GM18519 (cell line): ENCODE data around the gene TMEM255B.
"Not testable (repeated sequence)": the region's sequence is repeated elsewhere in the genome, so short reads cannot be mapped to it uniquely, and the experiment has no call there.

Experiments
- ATAC-seq: cut with Tn5 transposase; IDR thresholded peaks from one replicate; pipeline ENCODE4 v1.9.1; 2021; ENCODE audit warnings: mild to moderate bottlenecking, moderate library complexity; ENCODE audit not compliant: unreplicated experiment, low FRiP score

TMEM255B gene

DNA sequence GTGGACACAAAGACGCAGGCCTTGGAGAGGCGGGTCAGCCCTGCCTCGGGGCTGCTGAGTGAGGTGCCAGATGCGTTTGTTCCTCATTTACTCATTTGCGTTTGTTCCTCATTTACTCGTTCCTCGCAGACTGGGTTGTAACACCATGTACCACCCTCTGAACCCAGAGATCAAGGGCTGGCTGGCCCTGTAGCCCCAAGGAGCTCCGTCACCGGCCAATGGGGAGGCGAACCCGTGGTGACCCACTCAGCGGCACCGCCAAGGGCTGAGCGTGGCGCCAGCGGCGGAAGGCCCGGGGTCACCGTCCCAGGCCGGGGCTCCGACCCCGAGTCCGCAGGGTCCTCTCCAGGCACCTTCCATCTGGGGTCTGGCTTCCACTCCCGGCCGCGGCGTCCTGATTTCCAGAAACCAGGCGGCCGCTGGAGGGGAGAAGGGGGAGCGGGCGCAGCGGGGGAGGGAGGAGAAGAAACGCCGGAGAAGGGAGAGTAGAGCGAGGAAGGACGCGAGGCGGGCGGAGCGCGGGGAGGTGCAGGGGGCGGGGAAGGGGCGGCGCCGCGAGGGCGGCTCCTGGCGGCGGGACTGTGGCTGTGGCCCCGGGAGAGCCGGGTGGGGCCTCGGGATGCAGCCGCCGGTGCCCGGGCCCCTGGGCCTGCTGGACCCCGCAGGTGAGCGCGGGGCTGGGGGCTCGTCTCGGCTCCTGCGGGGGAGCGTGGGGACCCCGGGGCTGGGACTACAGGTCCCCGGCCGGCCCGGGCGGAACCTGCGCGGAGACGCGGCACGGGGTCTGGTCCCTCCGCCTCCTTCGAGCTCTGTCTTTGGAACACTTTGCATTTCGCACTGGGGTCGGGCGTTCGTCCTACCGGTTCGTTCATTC lies at the start of gene TMEM255B:
Gene TMEM255B, plus strand, starts transcription at position 576 of the 874 bp plus-strand sequence. Its CDS starts 44 bp downstream, at position 620.
- peak; percentile 61 for ATAC-seq

DNA sequence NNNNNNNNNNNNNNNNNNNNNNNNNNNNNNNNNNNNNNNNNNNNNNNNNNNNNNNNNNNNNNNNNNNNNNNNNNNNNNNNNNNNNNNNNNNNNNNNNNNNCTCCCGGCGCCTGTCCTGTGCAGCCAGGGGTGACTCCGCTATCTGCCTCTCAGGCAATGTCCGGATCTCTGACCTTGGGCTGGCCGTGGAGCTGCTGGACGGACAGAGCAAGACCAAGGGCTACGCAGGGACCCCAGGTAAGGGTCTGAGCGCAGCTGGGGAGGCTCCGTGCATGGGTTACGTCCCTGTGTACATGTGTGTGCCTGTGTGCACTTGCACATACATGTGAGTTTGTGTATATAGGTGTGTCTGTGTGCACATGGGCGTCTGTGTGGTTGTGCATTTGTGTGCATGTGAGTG lies 36.1 kb upstream of the TMEM255B start:
- ATAC-seq = no peak

DNA sequence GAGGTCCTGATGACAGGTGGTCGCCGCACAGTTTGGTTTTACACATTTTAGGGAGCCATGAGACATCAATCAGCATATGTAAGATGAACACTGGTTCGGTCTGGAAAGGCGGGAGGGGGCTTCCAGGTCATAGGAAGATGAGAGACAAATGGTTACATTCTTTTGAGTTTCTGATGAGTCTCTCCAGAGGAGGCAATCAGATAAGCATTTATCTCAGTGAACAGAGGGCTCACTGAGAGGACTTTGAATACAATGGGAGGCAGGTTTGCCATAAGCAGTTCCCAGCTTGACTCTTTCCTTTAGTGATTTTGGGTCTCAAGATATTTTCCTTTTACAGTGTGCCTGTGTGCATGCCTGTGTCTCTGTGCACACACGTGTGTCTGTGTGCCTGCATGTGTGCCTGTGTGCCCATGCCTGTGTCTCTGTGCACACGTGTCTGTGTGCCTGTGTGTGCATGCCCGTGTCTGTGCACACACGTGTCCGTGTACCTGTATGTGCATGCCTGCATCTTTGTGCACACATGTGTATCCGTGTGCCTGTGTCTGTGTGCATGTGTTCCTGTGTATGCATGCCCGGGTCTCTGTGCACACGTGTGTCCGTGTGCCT lies 35.5 kb upstream of the TMEM255B start:
- no peak for ATAC-seq

DNA sequence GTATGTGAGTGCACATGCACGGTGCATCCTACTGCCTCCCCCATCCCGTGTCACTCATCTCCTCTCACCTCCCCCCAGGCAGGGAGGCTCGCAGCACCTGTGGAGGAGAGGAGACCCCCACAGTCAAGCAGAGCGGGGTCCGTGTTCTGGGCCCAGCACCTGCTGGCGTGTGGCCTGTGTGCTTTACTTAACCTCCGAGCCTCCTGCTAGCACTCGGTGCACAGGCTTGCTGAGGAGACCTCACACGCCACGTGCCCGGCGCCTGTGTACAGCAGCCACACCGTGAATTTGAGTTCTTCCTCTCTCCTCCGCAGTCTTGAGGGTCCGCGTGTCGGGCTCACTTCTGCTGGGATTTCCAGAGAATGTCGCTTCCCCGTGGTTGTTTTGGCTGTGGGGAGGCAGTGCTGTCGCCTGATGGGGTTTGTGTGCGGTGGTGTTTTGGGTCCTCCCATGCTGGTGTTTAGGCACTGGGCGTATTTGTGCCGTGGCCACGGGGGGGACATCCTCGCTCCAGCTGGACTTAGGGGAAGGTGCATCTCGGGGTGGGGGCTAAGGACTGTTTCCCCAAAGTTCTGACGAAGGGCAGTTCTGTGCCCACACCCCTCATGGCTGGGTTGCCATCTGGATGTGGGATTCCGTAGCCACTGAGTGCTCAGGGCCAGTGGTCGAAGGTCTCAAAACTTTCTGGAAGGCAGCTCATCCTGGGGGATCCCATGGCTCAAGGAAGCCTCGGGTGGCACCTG lies 34.8 kb upstream of the TMEM255B start:
- ATAC-seq = no peak

DNA sequence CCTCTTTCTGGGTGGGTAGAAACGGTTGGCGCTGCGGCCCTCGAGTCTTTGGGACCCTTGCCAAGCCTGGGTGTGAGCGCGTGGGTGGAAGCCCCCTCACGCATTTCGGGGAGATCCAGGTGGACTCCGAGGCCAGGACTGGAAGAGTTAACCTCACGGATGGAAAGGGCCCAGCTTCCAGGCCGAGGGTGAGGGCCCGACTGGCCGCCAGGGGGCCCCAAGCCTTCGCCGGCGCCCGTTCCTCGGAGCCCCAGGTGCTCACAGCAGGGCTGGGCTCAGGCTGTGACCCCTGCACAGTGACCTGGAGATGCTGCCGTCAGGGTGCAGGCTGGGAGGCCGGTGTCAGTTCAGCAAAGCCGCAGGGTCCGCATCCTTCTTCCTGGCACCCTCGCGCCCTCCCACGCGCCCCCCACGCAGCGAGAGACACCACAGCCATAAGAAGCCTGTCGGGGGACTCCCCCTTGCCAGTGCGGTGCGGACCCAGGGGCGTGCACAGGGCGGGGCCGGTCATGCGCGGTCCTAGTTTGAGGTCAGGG lies 34.2 kb upstream of the TMEM255B start:
- no peak for ATAC-seq

DNA sequence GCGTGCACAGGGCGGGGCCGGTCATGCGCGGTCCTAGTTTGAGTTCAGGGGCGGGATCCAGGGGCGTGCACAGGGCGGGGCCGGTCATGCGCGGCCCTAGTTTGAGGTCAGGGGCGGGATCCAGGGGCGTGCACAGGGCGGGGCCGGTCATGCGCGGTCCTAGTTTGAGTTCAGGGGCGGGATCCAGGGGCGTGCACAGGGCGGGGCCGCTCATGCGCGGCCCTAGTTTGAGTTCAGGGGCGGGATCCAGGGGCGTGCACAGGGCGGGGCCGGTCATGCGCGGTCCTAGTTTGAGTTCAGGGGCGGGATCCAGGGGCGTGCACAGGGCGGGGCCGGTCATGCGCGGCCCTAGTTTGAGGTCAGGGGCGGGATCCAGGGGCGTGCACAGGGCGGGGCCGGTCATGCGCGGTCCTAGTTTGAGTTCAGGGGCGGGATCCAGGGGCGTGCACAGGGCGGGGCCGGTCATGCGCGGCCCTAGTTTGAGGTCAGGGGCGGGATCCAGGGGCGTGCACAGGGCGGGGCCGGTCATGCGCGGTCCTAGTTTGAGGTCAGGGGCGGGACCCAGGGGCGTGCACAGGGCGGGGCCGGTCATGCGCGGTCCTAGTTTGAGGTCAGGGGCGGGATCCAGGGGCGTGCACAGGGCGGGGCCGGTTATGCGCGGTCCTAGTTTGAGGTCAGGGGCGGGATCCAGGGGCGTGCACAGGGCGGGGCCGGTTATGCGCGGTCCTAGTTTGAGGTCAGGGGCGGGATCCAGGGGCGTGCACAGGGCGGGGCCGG lies 33.5 kb upstream of the TMEM255B start:
- ATAC-seq = not testable (repeated sequence)

DNA sequence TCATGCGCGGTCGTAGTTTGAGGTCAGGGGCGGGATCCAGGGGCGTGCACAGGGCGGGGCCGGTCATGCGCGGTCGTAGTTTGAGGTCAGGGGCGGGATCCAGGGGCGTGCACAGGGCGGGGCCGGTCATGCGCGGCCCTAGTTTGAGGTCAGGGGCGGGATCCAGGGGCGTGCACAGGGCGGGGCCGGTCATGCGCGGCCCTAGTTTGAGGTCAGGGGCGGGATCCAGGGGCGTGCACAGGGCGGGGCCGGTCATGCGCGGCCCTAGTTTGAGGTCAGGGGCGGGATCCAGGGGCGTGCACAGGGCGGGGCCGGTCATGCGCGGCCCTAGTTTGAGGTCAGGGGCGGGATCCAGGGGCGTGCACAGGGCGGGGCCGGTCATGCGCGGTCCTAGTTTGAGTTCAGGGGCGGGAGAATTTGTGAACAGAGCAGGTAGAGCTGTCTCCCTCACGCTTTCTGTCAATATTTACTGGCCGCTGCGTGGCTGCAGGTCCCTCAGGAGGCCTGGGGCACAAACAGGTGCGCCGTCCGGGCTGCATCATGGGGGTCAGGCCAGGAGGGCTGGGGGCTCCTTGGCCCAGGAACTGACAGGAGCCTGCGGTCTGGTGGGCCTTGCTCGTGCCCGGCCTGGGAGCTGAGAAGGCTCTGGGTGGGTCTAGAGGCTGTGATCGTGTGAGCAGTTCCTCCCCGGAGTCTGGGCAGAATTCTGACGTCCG lies 32.8 kb upstream of the TMEM255B start:
- ATAC-seq = not testable (repeated sequence)

DNA sequence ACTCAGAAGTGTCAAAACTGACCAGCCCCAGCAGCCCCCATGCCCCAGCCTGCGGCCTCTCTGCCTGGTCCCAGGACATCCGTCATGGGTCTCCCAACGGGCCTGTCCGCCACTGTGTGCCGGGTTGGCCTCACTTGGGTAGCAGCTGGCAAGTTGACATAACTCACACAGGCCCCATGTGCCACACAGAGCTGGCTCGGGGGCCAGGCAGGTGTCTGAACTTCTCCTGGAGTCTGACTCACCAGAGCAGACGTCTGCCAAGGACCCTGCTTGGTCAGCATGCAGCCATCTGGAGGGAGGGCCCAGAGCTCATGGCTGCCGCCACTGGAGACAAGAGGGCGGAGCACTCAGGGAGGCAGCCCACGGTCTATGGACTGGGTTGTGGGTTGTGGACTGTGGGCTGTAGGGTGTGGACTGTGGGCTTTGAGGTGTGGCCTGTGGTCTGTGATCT lies 32.0 kb upstream of the TMEM255B start:
- no peak for ATAC-seq

DNA sequence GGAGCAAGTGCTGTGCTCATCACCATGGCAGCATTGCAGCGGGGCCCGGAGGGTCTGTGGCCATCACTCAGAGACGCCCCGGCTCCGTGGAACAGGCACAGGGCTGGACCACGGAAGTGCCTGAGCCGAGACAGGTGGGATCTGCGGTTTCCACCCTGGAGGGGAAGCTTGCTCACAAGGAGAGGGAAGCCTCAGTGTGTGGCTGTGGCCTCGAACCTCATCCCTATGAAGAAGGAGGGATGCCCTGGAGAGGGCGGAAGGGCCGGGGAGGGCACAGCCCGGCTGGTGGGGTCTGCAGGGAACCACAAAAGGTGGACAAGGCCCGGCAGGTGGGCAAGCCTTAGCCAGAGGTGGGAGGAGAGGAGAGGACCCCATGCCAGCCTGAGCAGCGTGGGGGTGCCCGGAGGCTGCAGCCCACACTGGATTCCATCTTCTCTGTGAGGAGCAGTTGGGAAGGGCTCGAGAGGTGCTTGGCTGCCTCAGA lies 30.4 kb upstream of the TMEM255B start:
- ATAC-seq = no peak

DNA sequence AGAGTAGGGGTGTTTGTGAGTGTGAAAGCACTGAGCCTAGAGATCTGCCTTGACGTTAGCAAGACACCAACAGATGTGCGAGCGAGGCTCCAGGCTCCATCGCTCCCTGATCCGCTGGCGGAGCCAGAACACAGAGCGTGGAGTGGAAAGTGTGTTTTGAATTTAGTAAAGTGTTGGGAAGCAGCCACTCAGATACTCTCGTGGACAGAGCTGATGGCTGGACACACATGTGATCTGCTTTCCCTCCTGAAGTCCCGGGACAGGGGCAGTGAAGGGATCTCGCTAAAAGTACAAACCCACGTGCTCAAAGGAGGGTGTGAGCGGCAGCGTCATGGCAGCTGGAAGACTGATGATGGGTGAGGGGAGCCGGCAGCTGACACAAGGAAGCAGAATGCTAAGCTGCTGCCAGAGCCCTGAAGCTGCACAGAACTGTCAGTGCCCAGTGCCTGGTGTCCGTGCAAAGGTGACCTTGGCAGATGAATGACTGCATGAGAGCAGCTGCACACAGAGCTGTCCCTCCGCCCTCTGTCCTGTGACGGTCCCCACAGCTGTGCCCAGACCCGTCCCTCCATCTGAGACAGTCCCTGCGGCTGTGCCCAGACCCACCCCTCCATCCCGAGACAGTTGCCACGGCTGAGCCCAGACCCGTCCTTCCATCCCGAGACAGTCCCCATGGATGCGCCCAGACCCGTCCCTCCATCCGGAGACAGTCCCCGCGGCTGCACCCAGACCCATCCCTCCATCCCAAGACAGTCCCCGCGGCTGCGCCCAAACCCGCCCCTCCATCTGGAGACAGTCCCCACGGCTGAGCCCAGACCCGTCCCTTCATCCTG lies 29.6 kb upstream of the TMEM255B start:
- no peak for ATAC-seq

DNA sequence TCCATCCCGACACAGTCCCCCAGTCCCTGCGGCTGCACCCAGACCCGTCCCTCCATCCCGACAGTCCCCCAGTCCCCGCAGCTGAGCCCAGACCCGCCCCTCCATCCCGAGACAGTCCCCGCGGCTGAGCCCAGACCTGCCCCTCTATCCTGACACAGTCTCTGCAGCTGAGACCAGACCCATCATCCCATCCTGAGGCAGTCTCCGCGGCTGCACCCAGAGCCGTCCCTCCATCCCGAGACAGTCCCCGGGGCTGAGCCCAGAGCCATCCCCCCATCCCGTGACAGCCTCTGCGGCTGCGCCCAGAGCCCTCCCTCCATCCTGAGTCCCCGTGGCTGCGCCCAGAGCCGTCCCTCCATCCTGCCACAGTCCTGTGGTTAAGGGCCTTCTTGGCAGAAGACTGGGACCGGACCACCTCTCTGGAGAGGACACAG lies 28.8 kb upstream of the TMEM255B start:
- ATAC-seq = no peak

DNA sequence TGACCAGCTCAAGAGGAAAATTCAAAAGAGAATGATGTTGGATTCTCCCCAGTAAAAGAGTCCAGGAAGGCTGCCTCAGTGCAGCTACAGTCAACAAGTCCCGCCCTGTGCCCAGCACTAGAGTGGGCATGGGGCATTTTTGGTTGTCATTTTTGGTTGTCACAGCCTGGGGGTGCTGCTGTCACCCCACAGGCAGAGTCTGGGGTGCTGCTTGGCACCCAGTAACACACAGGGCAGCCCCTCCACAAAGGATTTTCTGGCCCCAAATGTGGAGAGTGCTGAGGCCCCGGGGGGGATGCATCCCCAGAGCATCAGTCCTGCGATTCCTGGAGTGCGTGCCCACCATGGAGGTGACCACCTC lies 28.2 kb upstream of the TMEM255B start:
- no peak for ATAC-seq

DNA sequence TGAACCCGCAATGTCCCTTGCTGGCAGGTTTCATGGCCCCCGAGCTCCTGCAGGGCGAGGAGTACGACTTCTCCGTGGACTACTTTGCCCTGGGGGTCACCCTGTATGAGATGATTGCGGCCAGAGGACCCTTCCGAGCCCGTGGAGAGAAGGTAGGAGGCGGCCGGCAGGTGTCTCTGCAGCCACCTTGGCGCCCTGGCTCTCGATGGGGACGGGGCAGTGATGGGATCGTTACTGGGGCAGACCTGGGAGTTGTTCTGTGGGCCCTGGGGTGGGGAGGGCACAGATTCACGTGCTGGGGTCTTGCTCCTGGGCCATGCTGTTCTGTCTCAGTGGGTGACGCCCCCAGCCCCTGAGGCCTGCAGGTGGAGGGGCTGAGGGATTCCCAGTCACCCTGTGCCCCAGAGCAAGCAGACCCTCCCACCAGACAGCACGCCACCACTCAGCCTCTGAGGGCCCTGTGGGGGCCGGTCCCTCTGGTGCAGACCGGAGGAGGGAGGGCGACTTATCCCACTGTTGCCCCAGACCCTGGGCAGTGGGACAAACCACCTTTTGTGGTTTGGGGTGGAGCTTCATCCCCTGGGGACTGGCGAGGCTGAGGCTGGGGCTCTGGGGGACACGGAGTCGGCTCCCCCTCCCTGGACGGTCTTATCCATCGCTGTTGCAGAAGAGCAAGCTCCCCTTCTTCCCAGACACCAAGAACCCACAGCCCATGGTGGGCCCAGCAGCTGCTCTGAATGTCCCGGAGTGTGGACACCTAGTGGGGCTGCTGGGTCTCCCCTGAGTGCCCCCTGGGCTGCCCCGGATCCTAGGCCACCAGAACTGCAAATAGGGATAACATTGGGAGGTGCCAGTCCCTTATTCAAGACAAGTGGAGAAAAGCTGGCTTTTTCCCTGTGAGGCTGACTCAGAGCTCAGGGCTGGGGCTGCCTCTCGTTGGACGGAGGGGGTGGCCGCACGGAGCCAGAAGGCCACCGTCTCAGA lies 27.5 kb upstream of the TMEM255B start:
- no peak for ATAC-seq

DNA sequence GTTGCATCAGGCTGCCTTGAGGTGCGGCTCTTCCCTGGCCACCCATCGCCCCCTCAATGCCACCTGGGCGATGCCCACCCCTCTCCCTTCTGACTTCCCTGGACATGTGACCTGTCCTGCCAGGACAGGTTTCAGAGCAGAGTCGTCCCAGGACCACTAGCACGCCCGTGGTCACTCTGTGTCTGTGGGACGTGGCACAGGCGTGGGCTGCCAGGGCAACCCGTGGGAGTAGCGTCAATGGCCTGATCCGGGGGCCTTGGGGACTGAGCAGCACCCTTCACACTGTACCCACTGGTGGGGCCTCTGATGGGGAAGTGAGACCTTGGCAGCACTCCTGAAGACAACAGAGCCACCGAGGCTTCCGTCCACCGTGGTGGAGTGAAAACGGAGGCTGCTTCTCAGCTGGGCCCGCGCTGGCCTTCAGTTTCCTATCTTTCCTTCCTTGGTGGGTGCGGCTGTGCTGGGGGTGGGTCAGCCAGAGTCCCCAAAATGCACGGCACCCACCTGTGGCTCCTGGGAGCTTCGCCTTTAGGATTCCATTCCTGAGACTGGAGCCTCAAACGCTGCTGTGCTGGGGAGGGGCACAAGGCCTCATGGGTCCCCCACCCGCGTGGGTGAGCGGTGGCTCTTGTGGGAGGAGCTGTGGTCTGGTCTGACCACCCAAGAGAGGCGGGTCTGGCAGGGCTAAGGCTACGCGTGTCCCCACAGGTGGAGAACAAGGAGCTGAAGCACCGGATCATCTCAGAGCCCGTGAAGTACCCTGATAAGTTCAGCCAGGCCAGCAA lies 26.7 kb upstream of the TMEM255B start:
- ATAC-seq = no peak

DNA sequence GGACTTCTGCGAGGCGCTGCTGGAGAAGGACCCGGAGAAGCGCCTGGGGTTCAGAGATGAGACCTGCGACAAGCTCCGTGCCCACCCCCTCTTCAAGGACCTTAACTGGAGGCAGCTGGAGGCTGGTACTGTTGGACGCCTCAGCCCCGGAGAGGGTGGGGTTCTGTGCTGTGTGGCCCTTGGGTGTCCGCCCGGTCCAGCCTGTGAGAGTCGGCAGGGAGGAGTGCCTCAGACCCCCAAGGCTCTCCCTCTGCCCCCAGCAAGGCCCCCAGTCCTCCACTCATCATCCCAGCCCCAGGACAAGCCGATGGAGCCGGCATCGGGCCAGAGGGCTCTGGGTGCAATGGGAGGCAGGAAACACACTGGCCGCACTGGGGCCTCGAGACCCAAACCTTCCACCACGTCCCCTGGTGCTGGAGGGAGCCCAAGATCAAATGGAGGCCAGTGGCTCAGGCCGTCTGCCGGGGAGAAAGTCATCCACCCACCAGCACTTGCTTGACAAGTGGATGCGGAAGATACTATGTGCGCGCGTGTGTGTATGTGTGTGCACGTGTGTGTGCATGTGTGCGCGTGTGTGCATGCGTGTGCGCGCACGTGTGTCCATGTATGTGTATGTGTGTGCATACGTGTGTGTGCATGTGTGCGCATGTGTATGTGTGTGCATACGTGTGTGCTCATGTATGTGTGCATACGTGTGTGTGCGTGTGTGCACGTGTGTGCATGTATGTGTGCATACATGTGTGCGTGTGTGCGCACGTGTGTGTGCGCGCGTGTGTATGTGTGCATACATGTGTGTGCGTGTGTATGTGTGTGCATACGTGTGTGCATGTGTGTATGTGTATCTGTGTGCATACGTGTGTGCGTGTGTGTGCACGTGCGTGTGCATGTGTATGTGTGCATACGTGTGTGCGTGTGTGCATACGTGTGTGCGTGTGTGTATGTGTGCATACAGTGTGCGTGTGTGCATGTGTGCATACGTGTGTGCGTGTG lies 25.8 kb upstream of the TMEM255B start:
- ATAC-seq = no peak
